GM12892 (cell line): ENCODE data around the gene MMP20.

Source experiments
- POLR2A ChIP-seq: IDR thresholded peaks from 2 replicates; pipeline ENCODE4 v1.6.1; 2011; ENCODE audit warnings: low read depth, low read length, control low read depth
- POLR2AphosphoS5 ChIP-seq: IDR thresholded peaks from 2 replicates; pipeline ENCODE4 v1.6.1; 2011; ENCODE audit warnings: low read depth, low read length, control low read depth

GRCh38 chr11:102572554-102573220 lies 52.4 kb downstream of the MMP20 start:
- TF ChIP-seq POLR2AphosphoS5 (no peak), POLR2A (no peak)
